ENCODE measurements around the gene CEP170B.

The CEP170B gene

GRCh38 chr14:104927901-104928300 lies 62.8 kb downstream of the CEP170B start:
- TF ChIP-seq, protein P1, sequence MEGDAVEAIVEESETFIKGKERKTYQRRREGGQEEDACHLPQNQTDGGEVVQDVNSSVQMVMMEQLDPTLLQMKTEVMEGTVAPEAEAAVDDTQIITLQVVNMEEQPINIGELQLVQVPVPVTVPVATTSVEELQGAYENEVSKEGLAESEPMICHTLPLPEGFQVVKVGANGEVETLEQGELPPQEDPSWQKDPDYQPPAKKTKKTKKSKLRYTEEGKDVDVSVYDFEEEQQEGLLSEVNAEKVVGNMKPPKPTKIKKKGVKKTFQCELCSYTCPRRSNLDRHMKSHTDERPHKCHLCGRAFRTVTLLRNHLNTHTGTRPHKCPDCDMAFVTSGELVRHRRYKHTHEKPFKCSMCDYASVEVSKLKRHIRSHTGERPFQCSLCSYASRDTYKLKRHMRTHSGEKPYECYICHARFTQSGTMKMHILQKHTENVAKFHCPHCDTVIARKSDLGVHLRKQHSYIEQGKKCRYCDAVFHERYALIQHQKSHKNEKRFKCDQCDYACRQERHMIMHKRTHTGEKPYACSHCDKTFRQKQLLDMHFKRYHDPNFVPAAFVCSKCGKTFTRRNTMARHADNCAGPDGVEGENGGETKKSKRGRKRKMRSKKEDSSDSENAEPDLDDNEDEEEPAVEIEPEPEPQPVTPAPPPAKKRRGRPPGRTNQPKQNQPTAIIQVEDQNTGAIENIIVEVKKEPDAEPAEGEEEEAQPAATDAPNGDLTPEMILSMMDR (IDR thresholded peaks at IDR 0.05; ENCODE audit: low read depth, low read length) = peak; percentile 30; the same call in 1 of the 2 replicates
- no peaks in the 10 kb centered on the region for H3K36me3 ChIP-seq
- no peak overlapping the region for H3K4me3 ChIP-seq (ENCODE audit: low read depth, low read length)
- no peaks in the 10 kb centered on the region for H3K27me3 ChIP-seq (ENCODE audit: insufficient read depth, low read depth, severe bottlenecking)
- peak; percentile 49 for DNase-seq
- H3K27ac ChIP-seq = no peak overlapping the region
- H3K9me3 ChIP-seq (ENCODE audit: severe bottlenecking) = peaks cover 7% of the 10 kb centered on the region

DNA sequence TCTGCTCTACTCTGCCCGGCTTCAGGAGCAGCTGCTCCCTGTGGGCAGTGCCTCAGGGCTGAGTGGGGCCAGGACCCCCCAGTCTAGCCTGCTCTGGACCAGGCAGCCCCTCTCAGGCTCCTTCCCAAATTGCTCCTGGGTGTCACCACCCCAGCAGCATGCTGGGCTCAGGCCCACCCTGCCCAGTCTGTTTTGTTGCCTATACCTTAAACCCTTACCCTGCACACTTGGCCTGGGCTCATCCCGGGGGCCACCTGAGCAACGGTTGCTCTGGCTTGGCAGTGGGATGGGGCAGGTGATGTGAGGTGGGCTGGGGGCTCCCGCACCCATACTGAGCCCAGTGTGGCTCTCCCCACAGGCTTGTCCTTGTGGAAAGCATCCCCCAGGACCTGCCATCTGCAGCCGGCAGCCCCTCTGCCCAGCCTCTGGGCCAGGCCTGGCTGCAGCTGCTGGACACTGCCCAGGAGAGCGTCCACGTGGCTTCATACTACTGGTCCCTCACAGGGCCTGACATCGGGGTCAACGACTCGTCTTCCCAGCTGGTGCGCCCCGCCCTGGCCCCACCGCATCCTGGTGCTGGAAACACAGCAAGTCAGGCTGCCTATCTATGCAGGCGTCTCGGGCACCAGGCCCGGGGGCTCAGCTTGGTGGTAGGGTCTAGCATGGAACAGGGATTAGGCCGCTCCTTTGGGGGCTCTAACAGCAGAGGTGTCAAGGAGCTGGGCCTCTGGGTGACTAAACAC lies 63.5 kb downstream of the CEP170B start:
- DNase-seq = no peak
- H3K4me3 ChIP-seq (ENCODE audit: low read depth, low read length) = no peak overlapping the region
- TF ChIP-seq, protein P1 (IDR thresholded peaks at IDR 0.05; ENCODE audit: low read depth, low read length) = no peak
- no peaks in the 10 kb centered on the region for H3K27me3 ChIP-seq (ENCODE audit: insufficient read depth, low read depth, severe bottlenecking)
- H3K36me3 ChIP-seq = no peaks in the 10 kb centered on the region
- peaks cover 7% of the 10 kb centered on the region for H3K9me3 ChIP-seq (ENCODE audit: severe bottlenecking)
- no peak overlapping the region for H3K27ac ChIP-seq

- Histone ChIP-seq H3K4me3 (ENCODE audit: low read depth, low read length) (no peak overlapping the region), H3K27me3 (ENCODE audit: insufficient read depth, low read depth, severe bottlenecking) (no peaks in the 10 kb centered on the region), H3K9me3 (ENCODE audit: severe bottlenecking) (peaks cover under 1% of the 10 kb centered on the region), H3K27ac (no peak overlapping the region), H3K36me3 (no peaks in the 10 kb centered on the region)
- TF ChIP-seq, protein P1 (IDR thresholded peaks at IDR 0.05; ENCODE audit: low read depth, low read length) = no peak
- no peak for DNase-seq
Observed at GRCh38 chr14:104929268-104930230, 64.5 kb downstream of the CEP170B start.

DNA sequence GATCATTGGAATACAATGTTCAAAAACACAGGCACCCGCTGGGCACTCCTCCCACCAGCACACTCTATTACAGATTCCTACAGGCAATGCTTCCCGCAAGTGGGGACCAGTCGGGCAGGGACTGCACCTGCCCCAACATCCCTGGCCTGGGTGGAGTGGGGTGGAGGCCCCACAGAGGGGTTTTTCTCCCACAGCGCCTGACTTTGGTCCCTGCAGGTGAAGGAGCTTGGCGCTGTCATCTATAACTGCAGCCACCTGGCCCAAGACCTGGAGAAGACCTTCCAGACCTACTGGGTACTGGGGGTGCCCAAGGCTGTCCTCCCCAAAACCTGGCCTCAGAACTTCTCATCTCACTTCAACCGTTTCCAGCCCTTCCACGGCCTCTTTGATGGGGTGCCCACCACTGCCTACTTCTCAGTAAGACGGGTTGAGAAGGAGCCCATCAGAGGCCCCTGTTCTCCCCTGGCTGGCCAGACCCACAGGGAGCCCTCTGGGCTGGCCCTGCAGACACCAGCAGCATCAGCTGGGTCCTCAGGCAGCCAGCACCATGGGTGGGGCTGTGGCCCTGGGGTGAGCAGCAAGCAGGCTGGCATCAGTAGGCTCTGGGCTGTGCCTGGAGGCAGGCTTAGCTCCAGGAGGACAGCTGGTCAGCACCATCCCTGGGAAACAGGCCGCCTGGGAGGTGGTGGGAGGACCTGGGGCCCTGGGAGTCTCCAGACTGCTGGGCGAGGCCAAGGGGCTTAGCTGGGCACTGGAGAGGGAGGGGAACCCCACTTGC lies 65.6 kb downstream of the CEP170B start:
- H3K36me3 ChIP-seq = no peaks in the 10 kb centered on the region
- H3K9me3 ChIP-seq (ENCODE audit: severe bottlenecking) = no peaks in the 10 kb centered on the region
- no peak overlapping the region; the same call in 1 of the 2 replicates for H3K27ac ChIP-seq
- TF ChIP-seq, protein P1 (IDR thresholded peaks at IDR 0.05; ENCODE audit: low read depth, low read length) = no peak
- no peak overlapping the region for H3K4me3 ChIP-seq (ENCODE audit: low read depth, low read length)
- no peaks in the 10 kb centered on the region for H3K27me3 ChIP-seq (ENCODE audit: insufficient read depth, low read depth, severe bottlenecking)
- peak; percentile 82 for DNase-seq

DNA sequence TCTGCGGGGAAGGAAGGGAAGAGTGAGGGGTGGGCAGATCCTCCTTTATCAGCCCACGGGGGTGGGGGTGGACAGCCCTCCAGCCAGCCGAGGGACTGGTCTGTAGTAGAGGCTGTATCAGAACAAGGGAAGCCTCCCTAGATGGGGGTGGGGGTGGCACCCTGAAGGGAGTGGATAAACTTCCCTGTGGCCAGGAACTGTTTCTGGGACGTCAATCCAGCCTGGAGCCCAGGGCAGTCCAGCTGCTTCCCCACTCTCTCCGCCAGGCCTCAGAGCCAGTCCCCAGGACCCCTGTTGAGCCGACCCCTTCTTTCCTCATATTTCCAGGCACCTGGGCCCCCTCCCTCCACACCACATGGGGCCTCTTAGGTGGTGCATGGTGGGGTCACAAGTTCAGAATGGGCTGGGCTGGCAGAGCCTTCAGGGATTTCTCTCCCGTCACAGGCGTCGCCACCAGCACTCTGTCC lies 66.3 kb downstream of the CEP170B start:
- TF ChIP-seq, protein P1 (IDR thresholded peaks at IDR 0.05; ENCODE audit: low read depth, low read length) = no peak
- H3K27me3 ChIP-seq (ENCODE audit: insufficient read depth, low read depth, severe bottlenecking) = no peaks in the 10 kb centered on the region

More for the DNA sequence above, 66.3 kb downstream of the CEP170B start:
- Histone ChIP-seq H3K4me3 (ENCODE audit: low read depth, low read length) (no peak overlapping the region), H3K36me3 (no peaks in the 10 kb centered on the region), H3K9me3 (ENCODE audit: severe bottlenecking) (no peaks in the 10 kb centered on the region), H3K27ac (peak overlapping the region; percentile 38; the same call in 1 of the 2 replicates)
- DNase-seq = no peak

All from WERI-Rb-1 (cell line).